OCI-LY3 (cell line): Measurements from ENCODE around the gene DDX10.
A peak's percentile ranks its signal among the peaks of the same experiment; 100 is the strongest.

Source experiments
- H2AFZ ChIP-seq: fragments of 200-600, 300-600 bp; shearing (Covaris generic); 2 replicates; pipeline ENCODE4 v1.6.0; 2014; ENCODE audit warnings: antibody characterized with exemption, low read depth, low read length
- H3K27ac ChIP-seq: fragments of 200-600, 300-600 bp; sonication (generic); 2 replicates; pipeline ENCODE4 v1.5.1; 2014; ENCODE audit warnings: mild to moderate bottlenecking, low read length, moderate library complexity, mixed read lengths
- H3K27me3 ChIP-seq: fragments of 200-600, 300-600 bp; sonication (generic); 2 replicates; pipeline ENCODE4 v1.6.1; 2014; ENCODE audit warnings: low read depth, low read length, mixed read lengths
- H3K36me3 ChIP-seq: fragments of 200-600, 300-600 bp; sonication (generic); replicated peaks from 2 replicates; pipeline ENCODE3; 2014; ENCODE audit warnings: low read depth, low read length, mixed read lengths
- H3K4me1 ChIP-seq: fragments of 300-600, 200-600 bp; sonication (generic); 2 replicates; pipeline ENCODE4 v1.6.1; 2014; ENCODE audit warnings: low read length, mixed read lengths
- H3K4me2 ChIP-seq: fragments of 200-600, 300-600 bp; sonication (generic); 2 replicates; pipeline ENCODE4 v1.6.1; 2014; ENCODE audit warnings: low read length, mixed read lengths
- H3K4me3 ChIP-seq: fragments of 300-600, 200-600 bp; sonication (generic); 2 replicates; pipeline ENCODE4 v1.5.1; 2014; ENCODE audit warnings: antibody characterized with exemption, mild to moderate bottlenecking, low read length, moderate library complexity
- H3K79me2 ChIP-seq: fragments of 300-600, 200-600 bp; shearing (Covaris generic); 2 replicates; pipeline ENCODE4 v1.6.1; 2014; ENCODE audit warnings: mild to moderate bottlenecking, low read length, mixed read lengths
- H3K9ac ChIP-seq: fragments of 300-600, 200-600 bp; shearing (Covaris generic); 2 replicates; pipeline ENCODE4 v1.6.0; 2014; ENCODE audit warnings: mild to moderate bottlenecking, low read length, moderate library complexity
- H3K9me3 ChIP-seq: fragments of 200-600, 300-600 bp; shearing (Covaris generic); 2 replicates; pipeline ENCODE4 v1.6.1; 2014; ENCODE audit warnings: low read length, mixed read lengths; ENCODE audit not compliant: insufficient read depth
- H4K20me1 ChIP-seq: fragments of 200-600, 300-600 bp; sonication (generic); 2 replicates; pipeline ENCODE4 v1.6.1; 2016; ENCODE audit warnings: low read length, mixed read lengths; ENCODE audit not compliant: insufficient read depth
- CTCF ChIP-seq: fragments of 200-600, 300-600 bp; sonication (generic); IDR thresholded peaks from 2 replicates; pipeline ENCODE4 v1.5.1; 2014; ENCODE audit warnings: antibody characterized with exemption, low read length, low read depth
- EZH2phosphoT487 ChIP-seq: fragments of 200-600 bp; shearing (Covaris generic); IDR thresholded peaks from 2 replicates; pipeline ENCODE4 v1.6.1; 2018; ENCODE audit warnings: antibody characterized with exemption, mixed run types, low read depth

The DDX10 gene

GRCh38 chr11:108726077-108726800 is 61.4 kb downstream of the DDX10 start:
- H3K36me3 ChIP-seq = peaks cover 25% of the 10 kb centered on the region
- H3K27me3 ChIP-seq = no peaks in the 10 kb centered on the region
- H2AFZ ChIP-seq = no peak overlapping the region
- peaks cover 40% of the 10 kb centered on the region for H3K79me2 ChIP-seq
- H3K9me3 ChIP-seq = no peaks in the 10 kb centered on the region
- no peak overlapping the region for H3K27ac ChIP-seq
- H3K9ac ChIP-seq = no peak overlapping the region
- H4K20me1 ChIP-seq = peaks cover 18% of the 10 kb centered on the region
- 0 out of 2 replicates have a peak overlapping the region, but pooled peaks have one; percentile 8 for H3K4me3 ChIP-seq
- TF ChIP-seq EZH2phosphoT487 = no peak
- H3K4me1 ChIP-seq = peaks cover 25% of the 10 kb centered on the region
- H3K4me2 ChIP-seq = peak overlapping the region; percentile 55

DNA sequence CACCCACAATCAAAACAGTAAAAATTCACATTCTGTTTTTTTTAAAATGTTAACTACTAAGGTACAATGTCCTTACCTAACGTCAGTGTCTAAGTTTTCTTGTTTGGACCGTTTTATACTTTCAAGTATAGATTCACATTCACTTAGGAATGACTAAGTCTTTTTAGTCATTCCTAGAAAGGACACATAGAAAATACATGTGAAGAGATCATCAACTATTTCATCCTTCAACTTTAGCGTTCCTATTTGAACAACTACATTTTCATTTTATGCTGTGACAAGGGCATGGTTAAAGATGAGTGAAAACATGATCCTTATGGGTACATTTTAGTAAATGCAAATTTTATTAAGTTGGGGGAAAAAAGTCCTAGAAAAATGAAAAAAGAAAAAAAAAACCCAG is 62.8 kb downstream of the DDX10 start:
- Histone ChIP-seq H3K4me3 (no peak overlapping the region), H3K9me3 (no peaks in the 10 kb centered on the region), H3K4me2 (peak overlapping the region; percentile 52), H3K9ac (no peak overlapping the region), H3K79me2 (peaks cover 46% of the 10 kb centered on the region), H4K20me1 (peaks cover 21% of the 10 kb centered on the region), H3K27ac (no peak overlapping the region), H3K36me3 (peaks cover 26% of the 10 kb centered on the region), H2AFZ (no peak overlapping the region), H3K27me3 (no peaks in the 10 kb centered on the region), H3K4me1 (peaks cover 32% of the 10 kb centered on the region)
- TF ChIP-seq EZH2phosphoT487 (no peak), CTCF (no peak)

- no peak overlapping the region for H2AFZ ChIP-seq
- TF ChIP-seq EZH2phosphoT487 (no peak), CTCF (no peak)
- H4K20me1 ChIP-seq = peaks cover 34% of the 10 kb centered on the region
- peaks cover 54% of the 10 kb centered on the region for H3K79me2 ChIP-seq
- H3K27ac ChIP-seq = no peak overlapping the region
- no peaks in the 10 kb centered on the region for H3K27me3 ChIP-seq
- H3K9ac ChIP-seq = no peak overlapping the region
- H3K4me3 ChIP-seq = no peak overlapping the region
- peaks cover 49% of the 10 kb centered on the region for H3K4me1 ChIP-seq
- peaks cover 17% of the 10 kb centered on the region for H3K36me3 ChIP-seq
- no peak overlapping the region for H3K4me2 ChIP-seq
- no peaks in the 10 kb centered on the region for H3K9me3 ChIP-seq
Measured at GRCh38 chr11:108729227-108729871, 64.5 kb downstream of the DDX10 start.

DNA sequence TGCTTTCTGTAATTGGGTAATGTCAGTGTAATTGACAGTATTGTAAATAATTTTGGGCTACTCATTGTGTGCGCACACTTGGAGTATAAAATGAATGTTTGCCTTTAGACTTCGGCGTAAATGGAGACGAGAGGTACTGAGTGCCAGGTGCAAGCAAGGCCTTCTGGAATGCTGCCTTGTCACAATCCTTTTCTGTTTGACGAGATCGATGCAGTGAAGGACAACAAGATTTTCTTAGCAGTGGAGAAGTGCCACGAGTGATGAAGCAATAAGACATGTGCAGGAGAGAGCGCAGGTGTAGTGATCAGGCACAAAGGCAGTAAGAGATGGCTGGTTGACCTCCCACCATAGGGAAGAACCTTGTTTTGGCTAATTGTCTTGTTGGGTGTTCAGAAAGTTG is 67.5 kb downstream of the DDX10 start:
- TF ChIP-seq CTCF (no peak), EZH2phosphoT487 (no peak)
- no peaks in the 10 kb centered on the region for H3K9me3 ChIP-seq
- H3K27ac ChIP-seq = no peak overlapping the region
- H3K79me2 ChIP-seq = peaks cover 61% of the 10 kb centered on the region
- H3K27me3 ChIP-seq = no peaks in the 10 kb centered on the region
- H3K4me1 ChIP-seq = peaks cover 42% of the 10 kb centered on the region
- H3K4me3 ChIP-seq = no peak overlapping the region
- H3K36me3 ChIP-seq = peaks cover 4% of the 10 kb centered on the region
- no peak overlapping the region for H2AFZ ChIP-seq
- H3K9ac ChIP-seq = no peak overlapping the region
- peaks cover 38% of the 10 kb centered on the region for H4K20me1 ChIP-seq
- H3K4me2 ChIP-seq = no peak overlapping the region
